GM21423 (cell line): ENCODE results near the gene PLA2G4B.
A peak's percentile ranks its signal among the peaks of the same experiment; 100 is the strongest.
"Not testable (repeated sequence)": the region's sequence is repeated elsewhere in the genome, so short reads cannot be mapped to it uniquely, and the experiment has no call there.

Experiments used
- ATAC-seq: cut with Tn5 transposase; IDR thresholded peaks from one replicate; pipeline ENCODE4 v1.9.1; 2021; ENCODE audit warnings: mild to moderate bottlenecking, moderate library complexity; ENCODE audit not compliant: unreplicated experiment

Gene PLA2G4B

GRCh38 chr15:41827290-41827879, 11.3 kb upstream of the PLA2G4B start:
- no peak for ATAC-seq

GRCh38 chr15:41827880-41828806, 10.5 kb upstream of the PLA2G4B start, which contains the start of gene JMJD7:
Gene JMJD7 (plus strand): TSS chr15:41828092. CDS start chr15:41828125, 33 bp downstream.
- ATAC-seq: peak; percentile 69

GRCh38 chr15:41828807-41829141, 9.9 kb upstream of the PLA2G4B start:
- no peak for ATAC-seq

GRCh38 chr15:41829959-41830646, 8.5 kb upstream of the PLA2G4B start:
- no peak for ATAC-seq

GRCh38 chr15:41831291-41831690, 7.4 kb upstream of the PLA2G4B start:
- ATAC-seq: not testable (repeated sequence)

GRCh38 chr15:41832208-41832607, 6.4 kb upstream of the PLA2G4B start:
- no peak for ATAC-seq

- no peak for ATAC-seq
These were observed 5.8 kb upstream of the PLA2G4B start for GRCh38 chr15:41832875-41833274.

- no peak for ATAC-seq
These were observed 4.6 kb upstream of the PLA2G4B start for GRCh38 chr15:41834096-41834495.

- no peak for ATAC-seq
These were observed 2.6 kb upstream of the PLA2G4B start for GRCh38 chr15:41836073-41836472.

- ATAC-seq: no peak
These were observed 1.8 kb upstream of the PLA2G4B start for GRCh38 chr15:41836713-41837454.

GRCh38 chr15:41839781-41840491, 1.3 kb downstream of the PLA2G4B start:
- no peak for ATAC-seq

- ATAC-seq: no peak
These were observed 2.0 kb downstream of the PLA2G4B start for GRCh38 chr15:41840673-41841072.

- no peak for ATAC-seq
These were observed 2.5 kb downstream of the PLA2G4B start for GRCh38 chr15:41841131-41841530.

- no peak for ATAC-seq
These were observed 3.6 kb downstream of the PLA2G4B start for GRCh38 chr15:41842229-41842628.

GRCh38 chr15:41843571-41843970, 4.9 kb downstream of the PLA2G4B start:
- no peak for ATAC-seq

GRCh38 chr15:41844814-41845213, 6.2 kb downstream of the PLA2G4B start:
- no peak for ATAC-seq

GRCh38 chr15:41847206-41847605, 8.6 kb downstream of the PLA2G4B start:
- no peak for ATAC-seq

- ATAC-seq: no peak
These were observed 9.3 kb downstream of the PLA2G4B start for GRCh38 chr15:41847981-41848380.

GRCh38 chr15:41848631-41849030, 10.0 kb downstream of the PLA2G4B start:
- ATAC-seq: no peak

GRCh38 chr15:41849204-41849603, 10.6 kb downstream of the PLA2G4B start:
- ATAC-seq: no peak
